HL-60 (cell line): ENCODE measurements around the gene MYL9.

Source experiments
- DNase-seq, 2 experiments: peaks; one replicate each; pipeline ENCODE4 v3.0.0-alpha.2; 2010 to 2020; ENCODE audit warnings: low read depth in 1 of 2, low spot score in 1 of 2
- H3K27ac ChIP-seq: fragments of 250-450 bp; sonication (Bioruptor Pico); replicated peaks from 2 replicates; pipeline ENCODE4 v1.5.1; 2020; ENCODE audit warnings: mild to moderate bottlenecking, moderate library complexity
- H3K27me3 ChIP-seq: fragments of 250-450 bp; sonication (Bioruptor Pico); 2 replicates; pipeline ENCODE4 v1.5.1; 2021; ENCODE audit warnings: mild to moderate bottlenecking, moderate library complexity; ENCODE audit not compliant: insufficient read depth, poor library complexity, severe bottlenecking
- H3K4me3 ChIP-seq: replicated peaks from 2 replicates; pipeline ENCODE4 v1.5.1; 2011; ENCODE audit warnings: mild to moderate bottlenecking, control low read depth, low read length; ENCODE audit not compliant: insufficient read depth
- CTCF ChIP-seq: IDR thresholded peaks from one replicate; pipeline ENCODE4 v1.5.1; 2011; ENCODE audit warnings: low read length, control low read depth, inconsistent platforms; ENCODE audit not compliant: insufficient read depth
- GABPA ChIP-seq: IDR thresholded peaks from 2 replicates; pipeline ENCODE4 v1.6.1; 2012; ENCODE audit warnings: low read depth
- POLR2AphosphoS5 ChIP-seq: IDR thresholded peaks from 2 replicates; pipeline ENCODE4 v1.6.1; 2012; ENCODE audit warnings: low read depth
- SPI1 ChIP-seq: IDR thresholded peaks from 2 replicates; pipeline ENCODE4 v1.6.1; 2012; ENCODE audit warnings: low read depth, mild to moderate bottlenecking, borderline replicate concordance
- TF ChIP-seq, protein P1 (sequence below): IDR thresholded peaks from 2 replicates; pipeline ENCODE4 v1.6.1; 2012; ENCODE audit warnings: low read depth; ENCODE audit not compliant: insufficient replicate concordance

The MYL9 gene

DNA sequence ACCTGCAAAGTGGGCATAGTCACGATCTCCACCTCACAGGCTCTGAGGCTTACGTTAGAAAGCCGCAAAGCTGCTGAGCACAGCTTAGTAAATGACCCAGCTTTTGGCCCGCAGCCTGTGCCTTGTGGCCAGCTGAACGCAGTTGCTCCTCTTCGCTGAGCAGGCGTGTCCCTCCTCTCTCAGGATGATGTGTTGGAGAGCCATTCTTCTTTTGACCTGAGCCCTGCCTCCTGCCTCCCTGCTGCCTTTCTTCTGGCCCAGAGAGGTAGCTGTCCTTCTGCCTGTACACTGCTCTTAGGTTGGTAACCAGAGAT lies 47.6 kb upstream of the MYL9 start:
- Histone ChIP-seq H3K27ac (no peak overlapping the region), H3K4me3 (no peak overlapping the region), H3K27me3 (no peaks in the 10 kb centered on the region)
- DNase-seq = no peak
- no peak for TF ChIP-seq POLR2AphosphoS5
- TF ChIP-seq, protein P1, sequence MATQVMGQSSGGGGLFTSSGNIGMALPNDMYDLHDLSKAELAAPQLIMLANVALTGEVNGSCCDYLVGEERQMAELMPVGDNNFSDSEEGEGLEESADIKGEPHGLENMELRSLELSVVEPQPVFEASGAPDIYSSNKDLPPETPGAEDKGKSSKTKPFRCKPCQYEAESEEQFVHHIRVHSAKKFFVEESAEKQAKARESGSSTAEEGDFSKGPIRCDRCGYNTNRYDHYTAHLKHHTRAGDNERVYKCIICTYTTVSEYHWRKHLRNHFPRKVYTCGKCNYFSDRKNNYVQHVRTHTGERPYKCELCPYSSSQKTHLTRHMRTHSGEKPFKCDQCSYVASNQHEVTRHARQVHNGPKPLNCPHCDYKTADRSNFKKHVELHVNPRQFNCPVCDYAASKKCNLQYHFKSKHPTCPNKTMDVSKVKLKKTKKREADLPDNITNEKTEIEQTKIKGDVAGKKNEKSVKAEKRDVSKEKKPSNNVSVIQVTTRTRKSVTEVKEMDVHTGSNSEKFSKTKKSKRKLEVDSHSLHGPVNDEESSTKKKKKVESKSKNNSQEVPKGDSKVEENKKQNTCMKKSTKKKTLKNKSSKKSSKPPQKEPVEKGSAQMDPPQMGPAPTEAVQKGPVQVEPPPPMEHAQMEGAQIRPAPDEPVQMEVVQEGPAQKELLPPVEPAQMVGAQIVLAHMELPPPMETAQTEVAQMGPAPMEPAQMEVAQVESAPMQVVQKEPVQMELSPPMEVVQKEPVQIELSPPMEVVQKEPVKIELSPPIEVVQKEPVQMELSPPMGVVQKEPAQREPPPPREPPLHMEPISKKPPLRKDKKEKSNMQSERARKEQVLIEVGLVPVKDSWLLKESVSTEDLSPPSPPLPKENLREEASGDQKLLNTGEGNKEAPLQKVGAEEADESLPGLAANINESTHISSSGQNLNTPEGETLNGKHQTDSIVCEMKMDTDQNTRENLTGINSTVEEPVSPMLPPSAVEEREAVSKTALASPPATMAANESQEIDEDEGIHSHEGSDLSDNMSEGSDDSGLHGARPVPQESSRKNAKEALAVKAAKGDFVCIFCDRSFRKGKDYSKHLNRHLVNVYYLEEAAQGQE = no peak
- no peak for TF ChIP-seq CTCF
- TF ChIP-seq GABPA = no peak
- no peak for TF ChIP-seq SPI1

GRCh38 chr20:36496707-36497669 lies 44.3 kb upstream of the MYL9 start:
- H3K27ac ChIP-seq = no peak overlapping the region
- H3K4me3 ChIP-seq = no peak overlapping the region
- H3K27me3 ChIP-seq = no peaks in the 10 kb centered on the region
- no peak for DNase-seq
- TF ChIP-seq GABPA (no peak), SPI1 (no peak), POLR2AphosphoS5 (no peak), CTCF (no peak)
- TF ChIP-seq, protein P1 = no peak

- Histone ChIP-seq H3K27ac (no peak overlapping the region), H3K4me3 (no peak overlapping the region), H3K27me3 (no peaks in the 10 kb centered on the region)
- DNase-seq = no peak
- TF ChIP-seq, protein P1 = no peak
- no peak for TF ChIP-seq SPI1
Measured at GRCh38 chr20:36497856-36498255, 43.5 kb upstream of the MYL9 start.
